HTERT RPE-1 (cell line): ENCODE measurements around the gene TRIM45.
"Not testable (repeated sequence)": the region's sequence is repeated elsewhere in the genome, so short reads cannot be mapped to it uniquely, and the experiment has no call there.

Experiments used
- in situ Hi-C: fragments of 300-500 bp; cut with MboI; formaldehyde crosslinking; loops from 4 replicates; pipeline ENCODE4 v1.14.3; 2020; ENCODE audit warnings: low sequenced_read_pairs

TRIM45 gene

DNA sequence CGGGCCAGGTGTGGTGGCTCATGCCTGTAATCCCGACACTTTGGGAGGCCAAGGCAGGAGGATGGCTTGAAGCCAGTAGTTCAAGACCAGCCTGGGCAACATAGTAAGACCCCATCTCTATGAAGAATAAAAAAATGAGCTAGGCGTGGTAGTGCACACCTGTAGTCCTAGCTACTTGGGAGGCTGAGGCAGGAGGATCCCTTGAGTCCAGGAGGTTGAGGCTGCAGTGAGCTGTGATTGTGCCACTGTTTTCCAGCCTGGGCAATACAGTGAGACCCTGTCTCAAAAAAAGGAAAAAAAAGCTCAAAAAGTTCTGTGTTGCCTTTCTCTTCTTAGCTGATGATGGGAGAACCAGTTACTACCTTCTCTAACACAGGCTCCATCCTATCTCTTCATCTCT lies 19.7 kb downstream of the TRIM45 start:
- in situ Hi-C loops, result not testable (repeated sequence)

DNA sequence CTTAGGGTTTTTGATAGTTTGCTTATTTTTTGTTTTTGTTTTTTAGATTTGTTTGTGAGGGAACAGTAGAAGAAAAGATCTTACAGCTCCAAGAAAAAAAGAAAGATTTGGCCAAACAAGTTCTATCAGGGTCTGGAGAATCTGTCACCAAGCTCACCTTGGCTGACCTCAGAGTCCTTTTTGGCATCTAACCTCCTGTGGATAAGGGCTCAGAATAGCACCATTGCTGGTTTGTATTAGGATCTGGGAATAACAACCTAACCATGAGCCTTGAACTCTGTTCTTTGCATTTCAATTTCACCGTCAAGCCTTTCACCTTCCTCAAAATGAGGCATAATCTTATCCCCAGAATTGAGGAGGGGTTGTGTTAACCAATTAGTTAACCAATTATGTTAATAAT lies 20.2 kb downstream of the TRIM45 start:
- in situ Hi-C loops, result no loop called here

DNA sequence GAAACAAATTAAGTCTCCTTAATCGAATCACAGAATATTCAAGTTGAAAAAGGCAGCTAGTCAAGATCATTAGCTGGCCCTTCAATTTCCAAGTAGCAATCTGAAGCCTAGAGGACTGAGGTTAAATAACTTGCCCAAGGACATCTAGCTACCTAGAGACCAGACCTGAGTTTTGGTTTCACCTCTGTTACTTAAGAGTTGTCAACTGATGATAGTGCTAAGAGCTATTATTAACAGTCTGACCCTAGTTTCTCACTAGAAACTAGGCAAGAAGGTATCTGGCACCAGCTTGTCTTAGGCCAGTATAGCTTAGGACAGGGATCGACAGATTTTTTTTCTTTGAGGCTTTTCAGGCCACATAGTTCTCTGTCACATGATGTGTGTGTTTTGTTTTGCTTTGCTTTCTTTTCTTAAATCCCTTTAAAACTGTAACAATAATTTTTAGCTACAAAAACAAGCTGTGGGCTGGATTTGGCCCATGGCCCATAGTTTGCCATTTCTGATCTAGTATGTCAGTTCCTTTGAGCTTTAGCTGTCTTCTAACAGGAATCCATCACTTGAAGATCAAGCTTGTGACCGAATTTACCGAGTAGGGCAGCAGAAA lies 23.2 kb downstream of the TRIM45 start:
- in situ Hi-C loops, result no loop called here

DNA sequence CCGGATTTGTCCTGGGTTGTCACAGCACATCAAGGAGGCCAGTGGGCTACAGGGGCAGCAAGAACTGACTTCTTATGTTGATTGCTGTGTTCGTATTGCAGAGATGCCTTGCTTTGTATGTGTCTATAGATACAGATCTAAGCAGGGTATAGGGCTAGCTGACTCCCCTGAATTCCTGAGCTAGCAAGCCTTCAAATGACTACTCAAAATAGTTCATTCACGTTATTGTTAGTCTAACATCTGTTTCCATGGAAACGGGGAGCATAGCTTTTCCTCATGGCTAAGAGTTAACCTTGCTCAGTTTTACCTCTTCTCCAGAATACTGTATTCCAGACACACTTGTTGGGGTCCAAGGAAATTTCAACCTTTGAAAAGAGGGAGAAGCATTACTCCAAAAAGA lies 24.1 kb downstream of the TRIM45 start:
- in situ Hi-C loops, result no loop called here

DNA sequence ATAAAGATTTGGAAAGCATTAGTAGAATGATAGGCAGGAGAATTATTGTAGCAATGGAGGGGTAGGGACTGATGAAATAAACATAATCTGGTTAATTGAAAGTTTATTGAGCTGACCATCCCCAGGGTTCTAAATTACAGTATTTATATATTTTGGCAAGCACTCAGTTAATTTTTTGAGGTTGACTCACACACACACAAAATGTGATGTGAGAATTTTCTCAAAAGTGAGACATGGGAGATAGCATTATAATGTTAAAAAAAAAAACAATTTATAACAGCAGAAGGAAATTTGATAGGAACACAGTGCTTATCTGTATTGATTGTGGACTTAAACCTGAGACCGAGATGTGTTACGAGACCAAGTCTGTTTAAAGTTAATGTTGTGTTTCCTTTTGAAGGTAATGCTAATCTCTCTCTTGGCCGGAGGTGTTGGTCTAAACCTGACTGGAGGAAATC lies 24.6 kb downstream of the TRIM45 start:
- in situ Hi-C loops, result no loop called here

DNA sequence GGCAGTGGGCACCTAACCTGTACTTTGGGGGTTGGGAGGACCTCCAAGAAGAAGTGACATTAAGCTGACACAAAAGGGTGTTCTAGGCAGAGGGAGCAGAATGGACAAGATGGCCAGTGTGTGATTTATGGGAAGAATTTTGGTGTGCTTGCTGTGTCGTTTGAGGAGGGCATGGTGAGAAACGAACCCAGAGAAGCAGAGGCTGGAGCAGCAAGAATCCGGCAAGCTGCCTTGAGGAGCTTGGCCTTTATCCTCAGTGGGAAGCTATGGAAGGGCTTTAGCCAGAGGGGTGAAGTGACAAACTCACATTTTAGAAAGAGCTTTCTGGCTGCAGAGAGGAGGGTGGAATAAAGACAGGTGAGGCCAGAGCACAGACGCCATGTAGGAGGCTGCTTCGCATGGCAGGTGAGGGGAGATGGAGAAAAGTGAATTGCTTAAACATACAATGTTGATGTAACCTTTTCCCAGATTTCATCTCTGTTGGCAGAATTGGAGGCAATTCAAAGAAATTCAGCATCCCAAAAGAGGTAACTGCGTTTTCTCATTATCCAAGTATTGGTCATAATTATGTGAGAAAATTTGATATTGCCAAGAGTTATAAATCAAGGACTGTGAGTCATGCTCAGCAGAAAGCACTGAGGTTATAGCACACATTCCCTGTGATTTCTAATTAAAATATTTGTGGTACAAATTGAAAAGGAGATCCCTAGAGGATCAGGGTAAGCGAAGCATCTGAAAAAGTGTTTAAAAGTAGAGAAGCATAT lies 26.5 kb downstream of the TRIM45 start:
- in situ Hi-C loops, result no loop called here

DNA sequence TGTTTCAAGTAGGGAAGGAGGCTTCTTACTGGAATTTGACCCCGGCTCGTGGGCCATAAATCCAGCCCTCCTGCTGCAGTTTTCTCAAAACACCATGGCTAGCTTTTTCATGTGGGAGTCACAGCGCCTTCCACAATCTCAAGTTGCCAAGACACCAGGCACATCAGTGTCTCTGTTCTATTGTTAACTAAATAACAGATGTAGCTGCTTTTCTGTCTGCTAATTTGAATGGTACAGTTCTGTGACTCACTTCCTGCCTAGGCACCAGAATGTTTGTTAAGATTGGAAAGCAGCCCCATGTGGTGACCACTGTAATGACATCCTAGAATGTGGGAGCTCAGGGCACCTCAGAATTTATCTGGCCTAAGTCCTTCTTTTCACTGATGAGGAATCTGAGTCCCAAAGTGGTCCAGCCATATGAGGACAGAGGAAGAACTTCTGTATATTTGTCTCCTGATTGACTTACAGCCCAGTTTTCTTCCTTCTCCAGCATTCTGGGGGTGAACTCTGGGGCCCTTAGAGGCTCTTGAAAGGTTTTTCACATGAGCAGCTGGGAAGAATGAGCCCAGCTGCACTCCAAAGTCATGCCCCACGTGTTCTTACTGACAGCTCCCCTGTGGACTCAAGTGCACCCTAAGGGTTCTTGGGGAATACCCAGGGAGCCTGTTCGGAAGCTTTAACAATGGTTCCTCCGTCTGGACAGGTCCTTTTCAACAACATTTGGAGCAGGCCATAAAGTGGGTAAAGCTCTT lies 27.5 kb downstream of the TRIM45 start:
- in situ Hi-C loops, result no loop called here

DNA sequence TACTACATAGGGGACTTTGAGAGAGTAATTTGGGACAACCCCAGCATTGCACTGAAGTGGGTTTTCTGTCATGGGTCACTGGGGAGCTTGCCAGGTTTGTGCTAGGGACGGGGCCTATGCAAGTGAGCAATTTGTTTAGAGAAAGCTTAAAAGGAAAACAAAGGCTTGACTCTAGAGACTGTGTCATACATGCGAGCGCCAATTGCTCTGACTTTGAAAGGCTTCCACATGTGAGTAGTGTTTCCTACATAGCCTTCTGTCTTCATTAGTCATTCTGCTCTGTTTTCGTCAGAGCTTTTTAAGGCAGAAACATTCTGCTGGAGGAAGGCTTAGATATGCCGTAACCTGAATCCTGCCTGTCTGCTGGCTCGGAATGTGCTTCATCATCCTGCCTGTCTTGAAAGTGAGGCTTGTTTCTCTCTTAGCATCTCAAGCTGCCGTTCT lies 28.4 kb downstream of the TRIM45 start:
- in situ Hi-C loops, result no loop called here

DNA sequence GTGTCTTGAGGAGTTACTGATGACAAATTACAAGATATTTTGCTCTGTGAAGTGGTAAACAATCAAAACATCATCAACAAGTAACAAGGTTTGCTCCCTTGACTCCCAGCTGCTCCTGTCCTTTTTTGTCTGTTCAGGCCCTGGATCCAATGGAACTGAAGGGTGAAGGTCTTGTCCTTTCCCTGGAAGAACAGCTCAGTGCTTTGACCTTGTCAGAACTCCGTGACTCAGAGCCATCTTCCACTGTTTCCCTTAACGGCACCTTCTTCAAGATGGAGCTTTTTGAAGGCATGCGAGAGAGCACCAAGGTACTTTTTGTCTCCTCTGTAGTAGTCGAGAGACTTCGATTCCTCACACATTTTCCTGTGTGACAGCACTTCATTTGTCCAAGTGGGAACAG lies 29.0 kb downstream of the TRIM45 start:
- in situ Hi-C loops, result no loop called here

DNA sequence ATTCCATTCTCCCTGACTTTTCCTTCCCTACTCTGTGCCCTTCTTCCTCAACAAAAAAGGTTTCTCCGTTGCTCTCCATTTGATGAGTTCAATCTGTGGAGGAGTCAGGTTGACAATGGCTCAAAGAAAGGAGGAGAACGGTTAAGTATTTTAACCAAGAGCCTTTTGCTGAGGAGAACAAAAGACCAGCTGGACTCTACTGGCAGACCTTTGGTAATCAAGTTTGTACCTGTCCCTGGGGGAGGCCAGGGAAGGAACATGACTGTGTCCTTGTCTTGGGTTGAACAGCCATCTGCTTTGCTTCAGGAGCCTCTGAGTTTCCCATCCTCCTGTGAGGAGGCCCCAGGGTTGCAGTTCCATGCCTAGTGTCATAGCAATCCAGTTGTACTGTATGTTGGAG lies 31.6 kb downstream of the TRIM45 start:
- in situ Hi-C loops, result no loop called here

DNA sequence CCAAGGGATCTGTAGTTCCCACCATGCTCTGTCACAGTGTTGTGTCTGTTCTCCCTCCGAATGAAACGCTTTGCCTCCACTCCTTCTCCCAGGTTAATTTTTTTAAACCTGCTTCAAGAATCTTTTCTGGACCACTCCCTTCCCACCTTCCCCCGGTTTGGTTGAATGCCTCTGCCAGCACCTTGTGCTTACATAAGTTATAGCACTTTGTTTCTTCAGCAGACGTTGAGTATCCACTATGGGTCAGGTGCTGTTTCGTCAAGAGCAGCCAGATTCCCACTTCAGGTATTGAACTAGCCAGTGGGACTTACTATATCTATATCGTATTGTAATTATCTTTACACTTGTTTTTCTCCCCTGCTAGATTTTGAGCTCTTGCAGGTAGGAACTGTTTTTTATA lies 33.9 kb downstream of the TRIM45 start:
- in situ Hi-C loops, result no loop called here

DNA sequence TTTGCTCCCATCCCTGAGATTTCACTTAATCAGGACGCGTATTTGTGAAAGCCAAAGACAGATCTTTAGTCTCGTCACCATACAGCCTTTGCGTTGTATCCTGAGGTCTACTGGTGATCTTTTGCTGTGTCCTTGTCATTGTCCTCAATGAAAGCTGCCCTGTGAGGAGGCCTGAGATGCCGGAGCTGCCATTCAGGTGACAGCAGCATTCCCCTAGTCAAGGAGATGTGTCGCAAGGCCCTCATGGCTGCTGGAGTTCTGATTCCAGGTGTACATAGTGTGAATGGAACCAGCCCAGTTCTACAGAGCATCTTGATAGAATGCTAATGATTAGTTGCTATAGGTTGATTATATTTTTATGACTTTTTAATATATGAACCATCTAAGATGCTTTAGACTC lies 37.3 kb downstream of the TRIM45 start:
- in situ Hi-C loops, result no loop called here

DNA sequence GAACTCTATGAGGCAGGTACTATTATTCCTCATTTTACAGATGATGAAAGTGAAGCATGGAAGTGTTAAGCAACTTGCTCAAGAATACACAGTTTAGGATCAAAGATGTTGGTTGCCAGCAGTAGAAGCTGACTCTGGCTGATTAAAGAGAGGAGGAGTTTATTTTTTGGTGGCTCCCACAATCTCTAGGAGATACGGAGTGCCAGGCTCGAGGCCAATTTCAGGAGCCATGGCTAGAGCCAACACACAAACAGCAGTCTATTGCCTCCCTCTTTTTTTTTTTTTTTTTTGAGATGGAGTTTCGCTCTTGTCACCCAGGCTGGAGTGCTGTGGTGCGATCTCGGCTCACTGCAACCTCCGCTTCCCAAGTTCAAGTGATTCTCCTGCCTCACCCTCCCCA lies 41.8 kb downstream of the TRIM45 start:
- in situ Hi-C loops, result no loop called here

DNA sequence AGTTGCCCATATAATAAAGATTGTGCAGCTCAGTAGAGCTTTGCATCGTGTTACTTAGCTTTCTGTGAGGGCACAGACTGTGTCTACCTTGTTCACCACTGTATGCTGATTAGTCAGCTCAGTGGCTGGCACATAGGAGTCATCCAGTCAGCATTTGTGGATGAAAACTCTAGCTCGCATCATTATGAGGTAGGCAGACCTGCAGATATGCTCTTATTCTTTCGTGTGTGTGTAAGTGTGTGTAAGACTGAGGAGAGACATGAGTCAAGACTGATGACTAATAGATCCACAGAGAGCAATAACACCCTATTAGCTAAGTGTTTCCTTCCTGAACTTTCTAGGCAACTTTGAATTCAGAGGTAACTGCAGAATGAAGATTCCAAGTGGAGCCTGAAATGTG lies 44.3 kb downstream of the TRIM45 start:
- in situ Hi-C loops, result no loop called here

DNA sequence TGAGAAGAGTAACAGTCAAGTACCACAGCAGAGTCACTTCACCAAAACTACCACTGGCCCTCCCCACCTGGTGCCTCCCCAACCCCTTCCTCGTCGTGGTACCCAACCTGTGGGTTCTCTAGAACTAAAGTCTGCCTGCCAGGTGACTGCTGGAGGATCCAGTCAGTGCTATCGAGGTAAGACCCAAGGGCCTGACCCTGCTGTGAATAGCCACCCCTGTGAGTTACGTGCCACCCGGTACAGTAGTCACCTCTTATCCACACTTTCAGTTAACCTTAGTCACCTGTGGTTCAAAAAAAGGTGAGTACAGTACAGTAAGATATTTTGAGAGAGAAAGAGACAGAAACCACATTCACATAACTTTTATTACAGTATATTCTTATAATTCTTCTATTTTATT lies 44.9 kb downstream of the TRIM45 start:
- in situ Hi-C loops, result no loop called here

DNA sequence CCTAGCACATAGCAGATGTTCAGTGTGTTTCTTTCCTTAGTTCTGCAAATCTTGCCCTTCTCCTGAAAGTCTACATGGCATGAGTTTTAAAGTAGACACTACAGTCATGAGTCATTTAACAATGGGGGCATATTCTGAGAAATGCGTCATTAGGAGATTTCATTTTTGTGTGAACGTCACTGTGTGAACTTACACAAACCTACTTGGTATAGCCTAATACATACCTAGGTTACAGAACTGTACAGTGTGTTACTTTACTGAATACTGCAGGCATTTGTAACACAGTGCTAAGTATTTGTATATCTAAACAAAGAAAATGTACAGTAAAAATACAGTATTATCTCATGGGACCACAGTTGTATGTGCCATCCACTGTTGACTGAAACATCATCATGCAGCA lies 51.4 kb downstream of the TRIM45 start:
- in situ Hi-C loops, result no loop called here

DNA sequence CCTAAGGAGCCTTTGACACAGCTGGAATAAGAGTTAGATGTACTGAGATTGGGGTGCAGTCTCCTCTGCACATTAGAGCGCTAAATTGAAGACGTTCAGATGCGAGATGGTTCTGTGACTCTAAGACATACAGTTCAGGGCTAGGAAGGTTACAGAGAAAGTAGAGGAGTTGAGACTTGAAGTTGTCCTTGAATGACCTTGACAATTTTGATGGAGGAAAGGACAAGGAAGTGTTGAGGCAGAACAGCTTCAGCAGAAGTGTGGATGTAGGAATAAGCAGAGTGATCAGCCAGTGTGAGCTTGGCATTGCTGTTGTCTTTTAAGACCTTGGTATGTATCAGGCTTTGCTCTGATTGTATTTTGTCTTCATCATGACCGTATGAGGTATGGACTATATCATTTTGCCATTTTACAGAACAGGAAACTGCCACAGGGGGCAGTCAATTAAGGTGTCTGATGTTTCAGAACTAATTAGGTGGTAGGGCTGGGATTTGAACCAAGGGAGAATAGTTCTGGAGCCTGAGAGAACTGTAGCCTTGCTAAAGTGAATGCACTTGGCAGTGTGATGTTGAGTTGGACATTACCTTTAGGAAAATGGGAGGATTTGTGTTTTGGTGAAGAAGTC lies 52.2 kb downstream of the TRIM45 start:
- in situ Hi-C loops, result no loop called here

DNA sequence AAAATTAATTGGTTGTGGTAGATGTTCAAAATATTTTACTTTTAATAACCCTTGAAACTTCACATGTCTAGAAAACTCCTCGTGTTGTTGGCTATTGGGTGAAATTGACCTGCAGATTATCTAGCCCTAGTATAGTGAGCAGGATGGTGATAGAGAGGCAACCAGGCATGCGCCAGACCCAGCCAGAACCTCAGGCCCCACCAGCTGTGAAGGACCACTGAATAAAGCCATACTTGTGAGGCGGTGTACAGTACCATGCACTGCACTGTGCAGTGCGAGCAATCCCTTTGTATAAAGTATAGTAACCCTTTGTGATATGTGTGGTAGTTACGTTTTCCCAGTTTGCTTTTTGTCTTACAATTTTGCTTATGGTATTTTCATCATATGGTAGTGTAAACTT lies 53.0 kb downstream of the TRIM45 start:
- in situ Hi-C loops, result no loop called here

DNA sequence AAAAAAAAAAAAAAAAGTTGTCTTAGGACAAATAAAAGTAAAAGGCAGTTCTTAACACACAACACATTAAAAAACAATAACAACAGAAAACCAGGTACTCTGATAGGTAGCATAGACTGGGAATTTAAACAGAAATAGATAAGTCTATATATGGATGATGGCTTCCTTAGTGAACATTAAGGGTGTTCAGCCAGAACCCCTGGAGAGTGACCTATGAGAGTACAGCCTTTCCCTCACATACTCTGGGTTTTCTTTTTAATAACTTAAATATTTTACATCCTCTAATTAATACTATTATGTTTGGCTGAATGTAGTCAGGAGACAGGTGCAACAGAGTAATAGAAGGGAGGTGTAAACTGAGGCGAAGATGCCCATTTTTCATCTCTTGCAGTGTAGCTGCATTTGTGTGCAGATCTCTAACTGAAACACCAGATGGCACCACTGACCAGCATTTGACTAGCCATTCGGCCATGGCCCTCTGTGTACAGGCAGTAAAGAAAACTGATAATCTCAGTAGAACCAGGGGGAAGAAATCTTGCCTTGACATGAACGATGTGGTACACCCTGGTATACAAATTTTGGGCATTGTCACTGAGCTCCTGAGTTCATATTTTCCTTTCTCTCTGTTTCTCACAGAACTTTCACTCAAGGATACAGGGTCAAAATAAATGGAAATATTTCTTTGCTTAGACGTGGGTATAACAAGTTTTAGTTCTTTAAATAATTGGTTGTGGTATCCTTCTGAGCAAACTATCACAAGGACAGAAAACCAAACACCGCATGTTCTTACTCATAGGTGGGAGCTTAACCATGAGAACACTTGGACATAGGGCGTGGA lies 53.8 kb downstream of the TRIM45 start:
- in situ Hi-C loops, result no loop called here

DNA sequence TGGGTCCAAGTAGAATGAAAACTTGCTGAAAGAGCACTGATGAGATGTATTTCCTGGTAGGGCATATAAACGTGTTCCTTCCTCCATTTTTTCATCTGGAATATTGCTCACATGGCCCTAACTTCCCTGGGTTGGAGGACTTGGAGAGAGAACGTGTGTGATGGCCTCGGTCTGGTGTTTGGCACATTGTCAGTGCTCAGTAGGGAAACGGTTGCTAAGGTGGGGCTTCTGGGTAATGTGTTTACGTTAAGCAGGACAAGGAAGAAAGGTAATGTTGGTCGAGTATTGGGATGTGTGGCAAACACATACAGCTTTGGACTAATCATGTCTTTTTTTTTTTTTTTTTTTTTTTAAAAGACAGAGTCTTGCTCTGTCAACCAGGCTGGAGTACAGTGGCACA lies 55.2 kb downstream of the TRIM45 start:
- in situ Hi-C loops, result no loop called here

DNA sequence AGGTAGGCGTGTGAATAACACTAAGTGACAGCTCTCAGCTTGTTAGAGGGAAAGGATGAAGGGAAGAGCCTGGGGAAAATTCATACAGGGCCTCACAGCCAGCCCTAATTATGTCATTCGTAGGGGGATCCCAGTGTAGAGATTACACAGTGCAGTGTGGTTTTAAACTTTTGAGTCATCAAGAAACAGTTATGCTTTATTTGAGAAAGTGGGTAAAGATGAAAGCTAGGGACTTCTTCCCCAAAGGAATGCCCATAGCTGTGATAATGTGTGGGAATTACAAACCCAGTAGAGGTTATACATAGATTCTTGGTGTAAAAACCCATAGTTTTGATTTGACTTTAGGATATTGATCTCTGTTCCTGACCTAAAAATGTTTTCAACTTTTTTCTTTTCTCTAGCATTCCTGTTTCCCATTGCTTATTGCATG lies 59.5 kb downstream of the TRIM45 start:
- in situ Hi-C loops, result no loop called here
